Neutrophil (primary cell): ENCODE data around the gene AGAP1.

Experiments used
- H3K27ac ChIP-seq: fragments of 200-600 bp; sonication (generic); 2 replicates; pipeline ENCODE4 v1.5.1; 2016; ENCODE audit warnings: mild to moderate bottlenecking, moderate library complexity
- H3K27me3 ChIP-seq: fragments of 200-600 bp; sonication (generic); 2 replicates; pipeline ENCODE4 v1.6.0; 2016; ENCODE audit warnings: mild to moderate bottlenecking
- H3K36me3 ChIP-seq: fragments of 200-600 bp; sonication (generic); 2 replicates; pipeline ENCODE4 v1.5.1; 2017
- H3K4me1 ChIP-seq, 2 experiments: fragments of 200-600 bp in 1 of 2; sonication (generic) in 1 of 2; 1 replicate in 1 of 2; 2 replicates in 1 of 2; pipeline versions ENCODE4 v1.5.1 to v1.6.1; 2013 to 2016; ENCODE audit warnings: low read depth in 1 of 2, low read length in 1 of 2, mild to moderate bottlenecking in 1 of 2, moderate library complexity in 1 of 2; ENCODE audit not compliant: control insufficient read depth in 1 of 2, insufficient read depth in 1 of 2
- H3K4me3 ChIP-seq, 2 experiments: fragments of 200-600 bp in 1 of 2; sonication (generic) in 1 of 2; 1 replicate in 1 of 2; 2 replicates in 1 of 2; pipeline ENCODE4 v1.5.1; 2013 to 2016; ENCODE audit warnings: low read depth in 1 of 2, low read length in 1 of 2, mild to moderate bottlenecking in 1 of 2, moderate library complexity in 1 of 2
- H3K9me3 ChIP-seq: fragments of 200-600 bp; sonication (generic); 2 replicates; pipeline ENCODE4 v1.5.1; 2016
- TF ChIP-seq, protein P1 (sequence below): fragments of 200-600 bp; sonication (generic); IDR thresholded peaks from 2 replicates; pipeline ENCODE4 v1.5.1; 2016; ENCODE audit warnings: antibody characterized with exemption

The AGAP1 gene

DNA sequence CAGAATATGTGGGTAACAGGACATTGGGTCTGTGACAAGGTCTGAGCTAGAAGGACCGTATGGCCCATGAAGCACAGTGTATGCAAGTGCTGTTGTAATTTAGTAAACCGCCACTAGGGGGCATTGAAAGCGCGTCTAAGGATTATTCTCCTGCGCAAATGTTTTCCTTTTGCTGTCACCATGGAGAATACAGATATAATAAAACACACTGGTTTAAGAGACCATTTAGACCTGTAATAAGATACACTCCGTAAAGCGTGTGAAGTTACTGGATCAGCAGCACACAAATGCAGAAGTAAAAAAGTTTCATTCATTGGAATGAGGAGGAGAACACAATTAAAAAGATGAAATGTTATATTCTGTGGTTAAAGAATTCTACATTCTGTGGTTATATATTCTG is 272.4 kb downstream of the AGAP1 start:
- Histone ChIP-seq H3K4me3 (no peak overlapping the region), H3K36me3 (no peaks in the 10 kb centered on the region), H3K27ac (no peak overlapping the region), H3K4me1 (no peaks in the 10 kb centered on the region), H3K27me3 (no peaks in the 10 kb centered on the region), H3K9me3 (no peaks in the 10 kb centered on the region)
- TF ChIP-seq, protein P1, sequence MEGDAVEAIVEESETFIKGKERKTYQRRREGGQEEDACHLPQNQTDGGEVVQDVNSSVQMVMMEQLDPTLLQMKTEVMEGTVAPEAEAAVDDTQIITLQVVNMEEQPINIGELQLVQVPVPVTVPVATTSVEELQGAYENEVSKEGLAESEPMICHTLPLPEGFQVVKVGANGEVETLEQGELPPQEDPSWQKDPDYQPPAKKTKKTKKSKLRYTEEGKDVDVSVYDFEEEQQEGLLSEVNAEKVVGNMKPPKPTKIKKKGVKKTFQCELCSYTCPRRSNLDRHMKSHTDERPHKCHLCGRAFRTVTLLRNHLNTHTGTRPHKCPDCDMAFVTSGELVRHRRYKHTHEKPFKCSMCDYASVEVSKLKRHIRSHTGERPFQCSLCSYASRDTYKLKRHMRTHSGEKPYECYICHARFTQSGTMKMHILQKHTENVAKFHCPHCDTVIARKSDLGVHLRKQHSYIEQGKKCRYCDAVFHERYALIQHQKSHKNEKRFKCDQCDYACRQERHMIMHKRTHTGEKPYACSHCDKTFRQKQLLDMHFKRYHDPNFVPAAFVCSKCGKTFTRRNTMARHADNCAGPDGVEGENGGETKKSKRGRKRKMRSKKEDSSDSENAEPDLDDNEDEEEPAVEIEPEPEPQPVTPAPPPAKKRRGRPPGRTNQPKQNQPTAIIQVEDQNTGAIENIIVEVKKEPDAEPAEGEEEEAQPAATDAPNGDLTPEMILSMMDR: peak; percentile 80

DNA sequence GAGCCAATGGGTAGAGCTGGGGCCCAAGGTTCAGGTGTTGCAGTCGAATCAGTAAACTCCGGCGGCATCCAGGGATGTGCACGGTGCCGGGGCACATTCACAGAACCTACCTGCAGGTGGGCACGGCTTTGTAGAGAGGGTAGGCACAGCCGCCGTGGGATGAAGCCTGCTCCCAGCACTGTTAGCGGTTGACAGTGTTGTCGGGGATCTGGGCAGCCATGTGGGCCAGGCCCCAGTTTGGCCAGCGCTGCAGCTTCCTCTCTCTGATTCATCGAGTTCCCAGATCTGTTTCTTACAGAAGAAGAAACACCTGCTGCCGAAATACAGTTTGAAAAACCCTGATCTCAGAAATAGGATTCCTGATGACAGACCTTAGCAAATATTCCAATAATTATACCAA is 274.8 kb downstream of the AGAP1 start:
- no peaks in the 10 kb centered on the region for H3K4me1 ChIP-seq
- H3K9me3 ChIP-seq: no peaks in the 10 kb centered on the region
- peaks cover 6% of the 10 kb centered on the region for H3K27me3 ChIP-seq
- no peaks in the 10 kb centered on the region for H3K36me3 ChIP-seq
- no peak overlapping the region for H3K27ac ChIP-seq
- H3K4me3 ChIP-seq: no peak overlapping the region
- TF ChIP-seq, protein P1: no peak

DNA sequence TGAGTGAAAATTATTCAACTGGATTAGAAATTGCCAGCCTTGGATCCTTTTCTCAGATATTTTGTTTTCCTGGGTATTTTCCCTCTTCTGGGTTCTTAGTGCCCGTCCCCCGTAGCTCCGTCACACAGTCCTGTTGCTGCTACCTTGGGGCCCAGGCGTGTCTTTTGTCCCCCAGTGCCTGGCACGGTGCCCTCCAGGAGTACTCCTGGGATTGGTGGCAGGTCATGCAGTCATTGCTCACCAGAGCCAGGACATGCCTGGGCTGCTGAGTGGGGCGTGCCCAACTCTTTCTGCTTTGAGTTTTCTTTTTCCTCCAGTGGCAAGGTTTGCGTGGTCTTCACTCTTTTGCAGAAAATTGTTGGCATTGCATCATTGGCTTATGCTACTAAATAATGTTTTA is 275.2 kb downstream of the AGAP1 start:
- Histone ChIP-seq H3K4me3 (no peak overlapping the region), H3K36me3 (no peaks in the 10 kb centered on the region), H3K27me3 (peaks cover 6% of the 10 kb centered on the region), H3K4me1 (no peaks in the 10 kb centered on the region), H3K27ac (no peak overlapping the region), H3K9me3 (no peaks in the 10 kb centered on the region)
- TF ChIP-seq, protein P1: no peak

DNA sequence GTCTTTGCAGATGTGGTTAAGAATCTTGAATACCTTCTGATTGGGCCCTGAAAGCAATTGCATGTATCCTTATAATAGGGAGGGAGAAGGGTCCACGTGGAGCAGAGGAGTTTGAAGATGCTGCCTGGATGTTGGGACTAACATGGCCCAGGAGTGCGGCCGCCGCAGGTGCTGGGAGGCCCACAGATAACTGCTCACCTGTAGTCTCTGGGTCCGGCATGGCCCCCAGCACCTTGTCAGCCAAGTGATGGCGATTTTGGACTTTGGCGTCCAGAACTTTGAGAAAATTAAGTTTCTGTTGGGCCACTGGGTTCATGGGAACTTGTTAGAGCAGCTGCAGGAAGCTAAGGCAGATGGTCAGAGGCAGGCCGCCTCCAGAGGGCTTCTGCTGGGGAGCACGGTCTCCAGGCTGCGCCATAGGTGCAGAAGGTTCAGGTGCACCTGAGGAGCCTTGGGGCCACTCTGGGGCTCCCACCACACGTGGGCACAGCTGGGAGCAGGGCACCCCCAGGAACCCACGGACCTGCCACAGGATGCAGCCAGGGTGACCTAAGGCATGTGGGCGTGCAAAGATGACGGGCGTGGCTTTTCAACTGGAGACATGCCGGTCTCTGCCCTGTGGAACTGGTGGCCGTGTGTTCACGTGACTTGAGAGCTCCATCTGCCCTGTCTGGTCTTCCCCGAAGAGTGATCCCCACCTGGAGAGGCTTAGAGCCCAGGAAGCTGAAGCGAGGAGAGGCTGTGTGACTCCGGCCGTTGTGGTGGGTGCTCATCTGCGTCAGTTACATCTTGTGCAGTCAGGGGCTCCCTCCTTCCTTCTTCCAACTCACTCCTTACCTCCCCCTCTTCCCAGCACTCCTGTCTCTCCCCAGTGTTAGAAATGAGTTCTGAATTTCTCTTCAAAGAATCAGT is 277.3 kb downstream of the AGAP1 start:
- no peak overlapping the region for H3K4me3 ChIP-seq
- H3K27me3 ChIP-seq: peaks cover 24% of the 10 kb centered on the region
- H3K27ac ChIP-seq: no peak overlapping the region
- H3K9me3 ChIP-seq: no peaks in the 10 kb centered on the region
- TF ChIP-seq, protein P1: no peak
- H3K4me1 ChIP-seq: no peaks in the 10 kb centered on the region
- no peaks in the 10 kb centered on the region for H3K36me3 ChIP-seq

DNA sequence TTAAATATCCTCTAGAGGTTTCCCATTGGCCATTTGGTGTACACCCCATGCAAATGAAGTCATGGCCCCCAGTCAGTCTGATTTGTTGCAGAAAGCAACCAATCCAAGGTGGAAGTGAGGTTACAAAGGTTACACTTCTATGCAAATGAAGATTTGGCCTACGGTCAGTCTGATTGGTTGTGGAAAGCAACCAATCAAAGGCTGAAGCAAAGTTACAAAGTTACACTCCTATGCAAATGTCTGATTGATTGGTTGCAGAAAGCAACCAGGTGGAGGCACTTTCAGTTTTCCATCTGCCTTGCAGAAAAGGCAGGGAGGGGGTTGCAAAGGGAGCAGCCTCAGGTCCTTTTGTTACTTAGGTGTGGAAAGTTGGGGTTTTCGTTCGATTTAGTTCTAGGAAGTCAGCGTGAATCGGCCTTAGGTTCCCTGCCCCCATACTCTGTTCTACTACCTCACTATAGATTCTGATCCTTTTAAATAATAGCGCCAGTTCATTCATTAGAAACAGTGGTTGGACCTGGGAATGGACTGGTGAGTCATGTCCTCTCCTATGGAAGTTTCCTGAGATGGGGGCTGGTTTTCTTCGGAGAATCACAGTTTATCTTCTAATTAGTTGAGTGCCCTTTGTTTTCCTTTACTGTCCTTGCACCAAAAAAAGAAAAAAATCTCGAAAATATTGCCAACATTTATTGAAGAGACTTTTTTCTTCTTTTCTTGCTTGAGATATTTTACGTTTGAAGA is 279.5 kb downstream of the AGAP1 start:
- Histone ChIP-seq H3K27ac (no peak overlapping the region), H3K9me3 (no peaks in the 10 kb centered on the region), H3K4me3 (no peak overlapping the region), H3K27me3 (peaks cover 25% of the 10 kb centered on the region), H3K4me1 (no peaks in the 10 kb centered on the region), H3K36me3 (no peaks in the 10 kb centered on the region)
- TF ChIP-seq, protein P1: no peak
